Brain microvascular endothelial cell (primary cell): ENCODE measurements around the gene YBX2.

ENCODE experiments used
- DNase-seq: peaks from one replicate; pipeline ENCODE4 v3.0.0-alpha.2; 2020
- H3K27ac ChIP-seq: fragments of 250-450 bp; sonication (Bioruptor Pico); 2 replicates; pipeline ENCODE4 v1.5.1; 2020; ENCODE audit warnings: mild to moderate bottlenecking, moderate library complexity
- H3K27me3 ChIP-seq: fragments of 250-450 bp; sonication (Bioruptor Pico); replicated peaks from 2 replicates; pipeline ENCODE4 v1.5.1; 2020; ENCODE audit warnings: mild to moderate bottlenecking
- H3K36me3 ChIP-seq: fragments of 250-450 bp; sonication (Bioruptor Pico); replicated peaks from 2 replicates; pipeline ENCODE4 v1.5.1; 2020; ENCODE audit warnings: mild to moderate bottlenecking
- H3K4me3 ChIP-seq: 2 replicates; pipeline ENCODE4 v1.5.1; 2011; ENCODE audit warnings: low read depth, mild to moderate bottlenecking, control low read depth, low read length, moderate library complexity
- in situ Hi-C: cut with HindIII; loops from 2 replicates; pipeline ENCODE4 v1.10.0; 2017; ENCODE audit warnings: low sequenced_read_pairs, low pct_ligation_motif_present
- TF ChIP-seq, protein P1 (sequence below): IDR thresholded peaks from 2 replicates; pipeline ENCODE4 v1.5.1; 2011; ENCODE audit warnings: low read depth, mild to moderate bottlenecking, moderate library complexity, low read length, control low read depth, inconsistent platforms; ENCODE audit errors: missing control alignments

YBX2 gene

DNA sequence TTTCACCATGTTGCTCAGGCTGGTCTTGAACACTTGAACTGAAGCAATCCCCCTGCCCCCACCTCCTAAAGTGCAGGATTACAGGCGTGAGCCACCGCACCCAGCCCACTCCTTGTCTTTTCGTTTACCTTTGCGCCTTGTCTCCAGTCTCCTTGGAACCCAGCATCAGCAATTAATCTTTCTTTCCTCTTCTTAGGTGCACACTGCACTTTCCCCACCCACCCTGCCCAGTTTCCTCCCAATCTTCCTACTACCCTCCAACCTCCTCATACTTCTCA lies 30.7 kb downstream of the YBX2 start:
- H3K4me3 ChIP-seq = no peak overlapping the region
- TF ChIP-seq, protein P1, sequence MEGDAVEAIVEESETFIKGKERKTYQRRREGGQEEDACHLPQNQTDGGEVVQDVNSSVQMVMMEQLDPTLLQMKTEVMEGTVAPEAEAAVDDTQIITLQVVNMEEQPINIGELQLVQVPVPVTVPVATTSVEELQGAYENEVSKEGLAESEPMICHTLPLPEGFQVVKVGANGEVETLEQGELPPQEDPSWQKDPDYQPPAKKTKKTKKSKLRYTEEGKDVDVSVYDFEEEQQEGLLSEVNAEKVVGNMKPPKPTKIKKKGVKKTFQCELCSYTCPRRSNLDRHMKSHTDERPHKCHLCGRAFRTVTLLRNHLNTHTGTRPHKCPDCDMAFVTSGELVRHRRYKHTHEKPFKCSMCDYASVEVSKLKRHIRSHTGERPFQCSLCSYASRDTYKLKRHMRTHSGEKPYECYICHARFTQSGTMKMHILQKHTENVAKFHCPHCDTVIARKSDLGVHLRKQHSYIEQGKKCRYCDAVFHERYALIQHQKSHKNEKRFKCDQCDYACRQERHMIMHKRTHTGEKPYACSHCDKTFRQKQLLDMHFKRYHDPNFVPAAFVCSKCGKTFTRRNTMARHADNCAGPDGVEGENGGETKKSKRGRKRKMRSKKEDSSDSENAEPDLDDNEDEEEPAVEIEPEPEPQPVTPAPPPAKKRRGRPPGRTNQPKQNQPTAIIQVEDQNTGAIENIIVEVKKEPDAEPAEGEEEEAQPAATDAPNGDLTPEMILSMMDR = no peak
- H3K27ac ChIP-seq = no peak overlapping the region
- in situ Hi-C loops = no loop called here
- no peak for DNase-seq
- no peaks in the 10 kb centered on the region for H3K27me3 ChIP-seq
- H3K36me3 ChIP-seq = peaks cover 7% of the 10 kb centered on the region

DNA sequence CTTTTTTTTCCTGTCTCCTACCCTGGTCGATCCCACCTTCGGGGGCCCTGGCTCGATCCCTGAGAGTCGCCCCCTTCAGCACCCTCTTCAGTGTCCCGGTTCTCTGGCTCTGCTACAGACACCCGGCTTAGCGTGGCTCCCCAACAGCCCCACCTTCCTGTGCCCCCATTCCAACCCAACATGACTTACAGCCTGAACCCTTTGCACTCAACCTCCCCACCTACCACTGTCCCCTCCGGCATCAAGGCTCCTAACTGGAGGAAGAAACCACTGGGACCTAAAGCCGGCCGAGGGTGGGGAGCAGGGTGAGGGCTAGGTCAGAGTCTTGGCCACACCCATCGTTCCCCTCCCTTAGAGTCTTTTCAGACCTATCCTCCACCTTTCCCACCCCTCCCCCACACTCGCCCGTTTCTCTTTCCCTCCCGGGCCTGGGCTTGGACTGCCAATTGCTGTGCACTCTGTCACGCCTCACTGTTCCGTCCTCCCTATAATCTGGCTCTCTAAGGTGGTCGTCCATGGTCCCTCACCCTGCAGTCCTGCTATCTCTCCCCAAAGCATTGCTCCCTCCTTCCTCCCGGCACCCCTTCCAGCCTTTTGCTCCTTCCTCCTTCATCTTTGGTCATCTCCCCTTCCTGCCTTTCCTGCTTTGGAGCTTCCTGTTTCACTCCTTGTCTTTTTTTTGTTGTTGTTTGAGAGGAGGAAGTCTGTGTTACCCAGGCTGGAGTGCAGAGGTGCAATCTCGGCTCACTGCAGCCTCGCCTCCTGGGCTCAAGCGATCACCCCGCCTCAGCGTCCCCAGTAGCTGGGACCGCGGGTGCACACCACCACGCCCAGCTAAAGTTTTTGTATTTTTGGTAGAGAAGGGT lies 31.3 kb downstream of the YBX2 start:
- in situ Hi-C loops = no loop called here
- Histone ChIP-seq H3K36me3 (peaks cover 12% of the 10 kb centered on the region), H3K4me3 (no peak overlapping the region), H3K27me3 (no peaks in the 10 kb centered on the region), H3K27ac (no peak overlapping the region)
- TF ChIP-seq, protein P1 = no peak
- no peak for DNase-seq

DNA sequence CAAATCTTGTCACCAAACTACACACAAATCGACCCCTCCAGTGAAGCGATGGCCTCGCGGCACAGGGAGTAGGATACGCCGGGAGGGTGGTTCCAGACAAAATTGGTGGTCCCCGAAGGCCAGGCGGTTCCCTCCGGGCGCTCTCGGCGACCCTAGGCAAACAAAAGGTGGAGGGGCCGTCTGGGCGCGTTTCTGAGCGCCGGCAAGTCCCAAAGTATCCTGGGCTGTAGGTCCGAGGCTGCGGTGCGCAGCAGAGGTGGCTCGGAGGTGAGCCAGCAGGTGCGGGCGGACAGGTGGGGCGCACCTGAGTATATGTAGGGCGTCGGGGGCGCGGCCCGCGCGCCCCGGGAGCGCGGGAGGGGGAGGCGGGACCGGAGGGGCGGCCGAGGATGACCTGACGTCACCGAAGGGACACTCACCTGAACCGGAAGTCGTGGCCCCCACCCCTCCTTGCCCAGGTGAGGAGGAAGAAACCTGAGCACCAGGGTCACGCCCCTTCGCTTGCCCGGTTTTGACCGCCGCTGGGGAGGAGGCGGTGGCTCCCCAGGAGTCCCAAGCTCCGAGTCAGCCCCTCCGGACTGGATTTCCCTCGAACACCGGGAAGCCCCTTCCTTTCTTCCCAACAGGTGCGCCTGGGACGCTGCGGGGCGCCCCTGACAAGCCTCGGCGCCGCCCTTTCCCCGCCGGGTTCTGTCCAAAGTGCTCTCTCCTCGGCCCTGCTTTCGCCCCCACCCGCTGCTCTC lies 32.1 kb downstream of the YBX2 start, which contains the start of gene CLDN7:
Gene CLDN7 (minus strand): TSS at position 287 of the 743 bp plus-strand sequence. CDS start 435 bp downstream, outside the sequence.
- no peak for DNase-seq
- in situ Hi-C loops = no loop called here
- no peaks in the 10 kb centered on the region for H3K27me3 ChIP-seq

DNA sequence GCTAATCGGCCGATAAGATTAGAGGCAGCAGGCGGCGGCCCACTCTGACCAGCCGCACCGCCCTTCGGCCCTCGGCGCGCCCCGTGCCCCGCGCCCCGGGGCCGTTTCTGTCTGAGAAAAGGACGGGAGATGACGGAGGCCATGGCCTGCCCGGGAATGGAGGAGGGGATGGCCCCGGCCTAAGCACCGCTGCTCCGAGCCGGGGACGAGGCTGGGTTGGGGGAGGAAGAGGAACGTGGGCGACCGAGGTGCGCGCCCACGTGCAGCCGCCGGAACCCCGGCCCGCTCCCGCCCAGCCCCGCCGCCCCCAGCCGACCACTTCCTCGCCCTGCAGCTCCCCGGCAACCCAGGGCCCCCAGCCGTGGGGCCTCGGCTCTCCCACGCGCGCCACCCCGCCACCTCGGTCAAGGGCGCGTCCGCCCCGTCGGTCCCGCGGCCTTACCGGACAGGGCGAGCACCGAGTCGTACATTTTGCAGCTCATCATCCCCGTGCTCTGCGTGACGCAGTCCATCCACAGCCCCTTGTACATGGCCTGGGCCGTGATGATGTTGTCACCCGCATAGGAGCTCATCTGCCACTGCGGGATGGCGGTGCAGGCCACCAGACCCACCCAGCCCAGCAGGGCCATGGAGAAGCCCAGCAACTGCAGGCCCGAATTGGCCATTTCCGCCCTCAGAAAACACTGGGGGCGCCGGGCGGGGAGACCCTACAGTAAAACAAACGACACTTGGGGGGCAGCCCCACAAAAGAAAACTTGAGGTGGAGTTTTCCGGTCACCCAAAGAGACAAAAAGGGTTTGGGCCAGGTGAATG lies 32.9 kb downstream of the YBX2 start:
- in situ Hi-C loops = no loop called here
- TF ChIP-seq, protein P1 = no peak
- Histone ChIP-seq H3K36me3 (peaks cover 24% of the 10 kb centered on the region), H3K4me3 (peak overlapping the region; percentile 47), H3K27ac (no peak overlapping the region), H3K27me3 (no peaks in the 10 kb centered on the region)
- DNase-seq = no peak

More for the DNA sequence above, 32.1 kb downstream of the YBX2 start, which contains the start of gene CLDN7:
- Histone ChIP-seq H3K4me3 (peak within 1 kb of the TSS; percentile 47), H3K36me3 (peaks cover 19% of the 10 kb centered on the region), H3K27ac (no peak within 1 kb of the TSS)
- TF ChIP-seq, protein P1 = no peak

DNA sequence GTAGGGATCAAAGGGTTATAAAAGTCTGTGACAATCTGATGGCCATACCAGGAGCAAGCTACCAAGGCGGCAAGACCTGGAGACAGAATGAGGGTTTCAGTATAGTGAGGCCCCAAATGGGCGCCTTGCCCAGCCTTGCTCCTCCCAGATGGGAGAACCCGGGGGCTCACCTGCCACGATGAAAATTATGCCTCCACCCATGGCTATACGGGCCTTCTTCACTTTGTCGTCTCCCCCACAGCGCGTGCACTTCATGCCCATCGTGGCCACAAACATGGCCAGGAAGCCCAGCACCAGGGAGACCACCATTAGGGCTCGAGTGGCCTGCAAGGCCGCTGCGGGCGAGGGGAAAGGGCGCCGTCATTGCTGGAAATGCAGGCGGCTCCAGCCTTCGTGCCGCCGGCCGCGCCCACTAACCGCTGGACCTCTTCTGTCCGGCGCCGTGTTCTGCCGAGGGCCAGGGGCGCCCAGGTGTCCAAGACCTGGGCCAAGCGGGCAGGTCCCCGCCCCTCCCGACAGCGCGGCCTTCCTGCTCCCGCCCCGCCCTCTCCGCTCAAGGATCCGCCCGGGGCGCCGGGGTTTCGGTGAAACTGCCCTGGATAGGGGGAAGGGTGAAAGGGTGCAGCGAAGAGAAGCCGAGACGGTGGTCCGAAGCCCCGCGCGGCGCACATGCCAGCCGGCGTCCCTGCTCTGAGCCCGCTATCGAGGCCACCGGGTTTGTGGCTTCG lies 33.6 kb downstream of the YBX2 start:
- no peak overlapping the region for H3K27ac ChIP-seq
- TF ChIP-seq, protein P1 = no peak
- in situ Hi-C loops = no loop called here
- no peak for DNase-seq
- peak overlapping the region; percentile 47 for H3K4me3 ChIP-seq
- H3K36me3 ChIP-seq = peaks cover 27% of the 10 kb centered on the region
- H3K27me3 ChIP-seq = no peaks in the 10 kb centered on the region
